NCI-H526 treated with DMSO at 0.1 percent for 48 hours (cell line): Measurements from ENCODE around the gene DNAJC1.
A peak's percentile ranks its signal among the peaks of the same experiment; 100 is the strongest.

Experiments used
- DNase-seq: peaks from one replicate; lab custom pipeline; 2025; lab: John Stamatoyannopoulos, UW

The DNAJC1 gene

DNA sequence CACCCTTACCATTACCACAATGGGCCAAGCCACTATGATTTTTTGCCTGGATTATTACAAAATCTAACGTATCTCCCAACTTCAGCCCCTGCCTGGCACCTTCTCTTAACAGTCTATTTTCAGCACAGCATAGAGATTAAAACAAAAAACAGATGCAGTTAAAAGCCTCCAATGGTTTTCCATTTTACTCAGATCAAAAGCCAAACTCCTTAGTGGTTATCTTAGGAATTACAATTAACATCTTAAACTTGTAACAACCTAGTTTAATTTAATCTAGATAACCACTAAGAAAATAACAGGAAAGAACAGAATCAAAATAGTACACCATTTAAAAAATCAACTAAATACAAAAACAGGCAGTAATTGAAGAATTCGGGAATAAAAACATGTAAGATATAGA lies 43.5 kb downstream of the DNAJC1 start:
- no peak for DNase-seq

DNA sequence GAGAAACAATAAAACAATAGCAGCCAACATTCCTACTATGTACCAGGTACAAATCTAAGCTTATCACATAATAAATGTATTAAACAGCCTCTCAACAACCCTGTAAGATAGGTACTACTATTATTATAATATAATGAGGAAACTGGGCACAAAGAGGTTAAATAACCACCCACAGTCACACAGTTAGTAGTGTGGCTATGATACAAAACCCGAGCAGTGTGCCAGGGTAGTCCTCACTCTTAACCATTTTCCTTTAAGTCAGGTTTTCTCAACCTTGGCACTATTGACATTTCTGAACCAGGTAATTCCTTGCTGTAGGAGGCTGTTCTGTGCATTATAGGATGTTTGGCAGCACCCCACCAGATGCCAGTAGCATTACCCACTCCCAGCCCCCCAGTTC lies 48.8 kb downstream of the DNAJC1 start:
- no peak for DNase-seq

DNA sequence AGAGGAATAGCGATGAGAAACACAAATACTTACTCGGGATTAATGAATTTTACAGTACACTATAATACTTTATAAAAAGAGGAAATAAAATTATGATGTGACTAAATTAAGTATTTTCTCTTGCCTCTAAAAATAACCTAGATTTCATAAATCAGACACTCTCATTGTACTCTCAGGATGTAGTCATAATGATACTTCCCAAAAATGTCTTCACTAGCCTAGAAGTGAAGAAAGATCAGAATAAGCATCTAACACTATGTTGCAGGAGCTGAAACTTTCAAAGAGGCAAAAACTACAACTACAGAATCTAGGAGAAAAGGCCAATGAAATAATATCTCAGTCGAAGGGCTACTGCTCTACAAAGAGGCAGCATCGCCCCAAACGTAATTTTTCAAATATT lies 49.4 kb downstream of the DNAJC1 start:
- DNase-seq = no peak

DNA sequence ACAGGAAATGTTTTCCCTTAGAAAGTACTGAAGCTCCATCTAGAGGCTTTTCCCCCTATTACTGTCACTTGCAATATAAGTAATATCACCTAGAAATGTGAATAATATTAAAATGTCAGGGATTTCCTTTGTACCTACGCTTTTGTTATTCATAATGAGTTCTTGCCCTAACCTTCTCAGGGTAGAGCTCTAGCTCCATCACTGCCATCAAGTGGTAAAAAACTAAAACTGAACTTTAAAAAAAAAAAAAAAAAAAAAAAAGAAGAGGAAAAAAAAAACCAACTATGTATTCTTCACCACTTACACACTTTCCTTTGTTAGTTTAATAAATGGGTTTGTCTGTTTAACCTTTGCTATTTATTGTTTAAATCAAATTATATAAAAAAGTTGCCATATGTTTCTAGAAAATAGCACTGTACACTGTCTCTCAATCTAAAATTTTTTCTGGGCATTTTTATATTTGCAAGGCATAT lies 49.9 kb downstream of the DNAJC1 start:
- DNase-seq = peak; percentile 38

DNA sequence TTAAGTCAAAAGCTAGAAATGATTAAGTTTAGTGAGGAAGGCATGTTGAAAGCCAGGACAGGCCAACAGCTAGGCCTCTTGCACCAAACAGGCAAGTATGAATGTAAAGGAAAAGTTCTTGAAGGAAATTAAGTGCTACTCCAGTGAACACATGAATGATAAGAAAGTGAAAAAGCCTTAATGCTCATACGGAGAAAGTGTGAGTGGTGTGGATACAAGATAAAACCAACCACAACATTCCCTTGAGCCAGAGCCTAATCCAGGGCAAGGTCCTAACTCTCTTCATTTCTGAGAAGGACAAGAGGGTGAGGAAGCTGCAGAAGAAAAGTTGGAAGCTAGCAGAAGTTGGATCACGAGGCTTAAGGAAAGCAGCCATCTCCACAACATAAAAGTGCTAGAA lies 53.0 kb downstream of the DNAJC1 start:
- no peak for DNase-seq

DNA sequence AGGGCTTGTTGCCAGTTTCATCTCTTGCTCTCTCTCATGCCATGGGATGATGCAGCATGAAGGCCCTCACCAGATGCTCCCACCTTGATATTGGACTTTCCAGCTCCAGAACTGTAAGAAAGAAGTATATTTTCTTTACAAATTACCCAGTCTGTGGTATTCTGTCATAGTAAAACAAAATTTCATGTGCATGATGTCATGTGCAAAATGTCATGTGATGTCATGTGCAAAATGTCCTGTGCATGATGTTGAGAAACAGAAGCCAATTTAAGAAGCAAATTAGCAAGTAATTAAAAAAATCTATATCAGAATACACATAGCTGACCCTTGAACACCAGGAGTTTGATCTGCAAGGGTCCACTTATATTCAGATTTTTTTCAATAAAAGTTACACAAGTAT lies 56.6 kb downstream of the DNAJC1 start:
- no peak for DNase-seq

DNA sequence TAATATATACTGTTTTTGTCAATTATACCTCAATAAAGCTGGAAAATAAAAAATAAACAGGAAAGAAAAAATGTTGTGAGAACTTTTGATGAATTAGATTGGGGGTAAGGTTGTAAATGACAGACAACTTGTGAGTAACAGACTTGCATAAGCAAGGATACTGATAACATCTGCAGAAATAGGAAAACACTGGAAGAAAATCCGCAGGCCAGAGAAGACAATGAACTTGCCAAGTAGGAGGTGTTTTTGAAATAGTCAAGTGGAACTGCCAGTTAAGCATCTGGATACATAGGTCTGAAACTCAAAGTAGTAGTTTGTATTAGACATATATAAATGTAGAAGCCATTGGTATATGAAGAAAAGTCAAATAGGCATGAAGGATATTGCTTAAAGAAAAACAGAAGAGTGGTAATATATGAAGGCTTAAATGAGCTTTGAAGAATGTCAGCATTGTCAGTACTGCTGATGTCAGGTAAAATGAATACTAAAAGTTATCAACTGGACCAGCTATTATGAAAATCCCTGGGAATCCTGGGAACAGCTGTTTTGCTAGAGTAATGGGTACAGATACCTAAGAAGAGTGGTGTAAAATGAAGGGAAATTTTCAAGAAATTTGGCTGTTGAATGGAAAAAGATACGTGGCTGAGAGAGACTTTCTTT lies 58.7 kb downstream of the DNAJC1 start:
- no peak for DNase-seq

DNA sequence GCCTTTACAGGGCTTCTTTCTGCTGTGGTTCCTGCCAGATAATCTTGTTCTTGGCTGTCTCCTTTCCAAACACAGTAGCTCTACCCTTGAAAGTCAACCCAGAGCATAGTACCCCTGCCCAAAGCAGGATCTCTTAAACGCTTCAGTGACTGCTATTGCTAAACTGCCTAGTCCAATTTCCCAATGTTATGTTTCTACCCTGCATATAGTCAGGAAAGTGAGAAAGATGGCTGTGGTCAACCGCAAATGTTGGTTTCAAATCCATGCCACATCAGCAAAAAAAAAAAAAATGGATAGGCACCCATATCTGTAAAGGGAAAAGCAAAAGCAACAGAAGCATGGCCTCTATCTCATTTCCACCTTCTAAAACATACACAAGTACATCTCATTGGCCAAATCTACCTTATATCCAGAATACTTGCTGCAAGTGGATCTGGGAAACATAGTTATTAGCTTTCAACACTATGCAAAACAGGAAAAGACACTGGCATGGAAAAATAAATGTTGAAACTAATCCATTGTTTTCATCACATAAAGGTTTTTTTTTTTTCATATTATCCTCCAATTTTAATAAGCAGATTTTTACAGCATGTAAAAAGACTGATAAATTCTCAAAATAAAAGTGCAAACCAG lies 59.8 kb downstream of the DNAJC1 start:
- DNase-seq = no peak

DNA sequence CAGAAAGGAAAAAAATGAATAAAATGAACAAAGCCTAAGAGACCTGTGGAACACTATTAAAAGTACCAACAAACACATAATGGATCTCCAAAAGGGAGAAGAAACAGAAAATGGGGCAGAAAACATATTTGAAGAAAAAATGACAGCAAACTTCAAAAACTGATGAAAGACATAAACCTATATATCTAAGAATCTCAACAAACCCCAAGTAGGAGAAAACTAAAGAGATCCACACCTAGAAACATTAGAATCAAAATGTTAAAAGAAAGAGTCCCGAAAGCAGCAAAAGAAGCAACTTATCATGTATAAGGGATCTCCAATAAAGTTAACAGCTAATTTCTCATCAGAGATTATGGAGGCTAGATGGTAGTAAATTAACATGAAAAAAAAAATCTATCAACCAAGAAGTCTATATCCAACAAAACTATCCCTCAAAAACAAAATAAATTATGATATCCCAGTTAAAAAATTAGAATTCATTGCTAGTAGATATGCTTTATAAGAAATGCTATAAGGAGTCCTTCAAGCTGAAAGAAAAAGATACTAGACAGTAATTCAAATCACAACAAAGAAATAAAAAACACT lies 68.0 kb downstream of the DNAJC1 start:
- no peak for DNase-seq

DNA sequence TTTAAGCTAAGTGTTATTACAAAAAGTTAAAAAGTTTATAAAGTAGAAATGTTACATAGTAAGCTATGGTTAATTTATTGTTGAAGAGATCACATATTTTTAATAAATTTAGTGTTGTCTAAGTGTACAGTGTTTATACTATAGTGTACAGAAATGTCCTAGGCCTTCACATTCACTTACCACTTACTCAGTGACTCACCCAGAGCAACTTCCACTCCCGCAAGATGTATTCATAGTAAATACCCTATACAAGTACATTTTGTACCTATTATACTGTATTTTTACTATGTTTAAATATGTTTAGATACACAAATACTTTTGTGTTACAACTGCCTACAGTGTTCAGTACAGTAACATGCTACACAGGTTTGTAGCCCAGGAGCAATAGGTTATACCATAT lies 69.2 kb downstream of the DNAJC1 start:
- DNase-seq = no peak

DNA sequence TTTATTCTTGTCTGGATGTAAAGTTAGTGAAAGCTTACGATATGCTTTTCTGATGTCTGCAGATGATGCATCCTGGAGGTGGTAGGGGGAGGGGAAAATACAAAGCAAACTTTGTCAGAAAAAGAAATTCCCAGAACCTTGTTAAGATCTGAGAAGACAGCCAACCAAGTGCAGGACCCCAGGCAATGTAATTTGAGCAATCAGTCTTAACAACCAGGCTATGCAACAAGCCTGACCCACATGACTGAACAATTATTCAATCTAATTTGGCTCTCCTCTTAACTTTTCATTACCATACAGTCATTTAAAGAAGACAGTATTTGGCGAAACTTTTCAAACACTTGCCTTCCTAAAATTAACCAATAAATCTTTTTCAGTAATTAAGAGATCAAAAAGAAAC lies 74.5 kb downstream of the DNAJC1 start:
- DNase-seq = no peak

DNA sequence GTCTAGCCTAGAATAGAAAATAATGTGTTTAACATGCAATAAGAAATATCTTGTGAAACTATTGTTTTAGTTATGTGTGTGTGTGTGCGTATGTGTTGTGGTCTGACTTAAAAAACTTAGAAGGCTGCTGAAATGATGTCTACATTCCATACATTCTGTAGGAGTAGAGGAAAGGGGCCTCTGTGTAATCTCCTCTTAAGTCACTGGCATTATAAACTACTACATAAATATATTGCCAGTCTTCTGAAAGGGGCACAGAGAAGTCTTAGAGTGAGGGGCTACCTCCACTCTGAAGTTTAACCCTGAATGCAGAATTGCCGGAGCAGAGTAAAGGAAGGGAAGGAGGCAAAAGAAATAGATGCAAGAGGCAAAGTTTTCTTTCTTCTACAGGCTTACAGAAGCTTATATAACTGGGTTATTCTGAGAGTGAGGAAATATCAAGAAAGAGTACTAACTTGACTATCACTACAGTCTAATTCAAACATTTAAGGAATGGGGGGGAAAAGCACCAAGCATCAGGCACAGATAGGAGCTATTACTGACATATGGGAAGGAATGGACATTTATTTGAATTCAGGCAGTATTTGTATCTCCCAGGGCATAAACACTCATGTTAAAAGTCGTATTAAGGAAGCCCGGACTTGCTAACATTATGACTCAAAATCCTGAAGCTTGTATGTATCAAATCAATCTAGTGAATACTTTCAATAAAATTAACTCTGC lies 75.7 kb downstream of the DNAJC1 start:
- DNase-seq = no peak

DNA sequence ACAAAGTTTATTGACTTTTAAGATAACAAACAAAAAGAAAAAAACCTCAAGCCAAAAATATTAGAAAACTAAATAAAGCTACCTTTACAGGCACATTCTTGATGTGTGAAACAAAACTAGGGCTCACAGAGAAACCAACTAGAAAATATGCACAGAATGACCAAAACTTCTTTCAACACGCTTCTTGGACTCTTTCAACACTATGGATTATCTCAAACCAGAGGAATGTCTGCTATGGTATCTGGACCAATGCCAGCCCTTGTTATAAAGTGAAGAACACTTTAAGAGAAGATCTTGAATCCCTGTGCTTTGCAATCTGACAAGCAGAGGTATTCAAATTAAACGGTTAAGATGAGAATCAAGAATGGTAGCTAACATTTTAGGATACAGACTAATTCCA lies 76.6 kb downstream of the DNAJC1 start:
- no peak for DNase-seq

DNA sequence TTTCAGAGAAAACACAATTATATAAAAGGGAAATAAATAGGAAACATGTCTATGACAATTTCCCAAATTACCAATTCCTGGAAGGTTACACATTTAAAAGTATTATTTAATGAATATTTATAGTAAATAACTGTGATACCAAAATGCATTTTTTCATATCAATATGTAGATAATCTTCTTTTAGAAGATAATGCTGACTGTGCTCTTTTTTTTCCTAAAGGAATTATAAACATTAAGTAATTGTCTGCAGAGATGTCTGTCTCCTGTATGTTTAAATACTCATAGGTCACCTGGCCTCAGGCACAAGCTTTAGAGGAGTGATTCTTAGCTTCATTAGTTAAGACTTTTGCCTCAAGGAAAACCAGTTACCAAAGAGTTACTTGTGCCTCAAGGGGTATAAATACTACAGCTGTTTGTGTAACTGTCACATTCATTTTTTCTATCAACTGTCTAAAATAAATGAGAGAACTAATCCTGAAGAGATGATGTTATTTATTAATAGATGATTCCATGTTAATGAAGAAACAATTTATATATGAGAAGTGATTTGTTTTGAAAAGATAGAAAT lies 77.1 kb downstream of the DNAJC1 start:
- no peak for DNase-seq

DNA sequence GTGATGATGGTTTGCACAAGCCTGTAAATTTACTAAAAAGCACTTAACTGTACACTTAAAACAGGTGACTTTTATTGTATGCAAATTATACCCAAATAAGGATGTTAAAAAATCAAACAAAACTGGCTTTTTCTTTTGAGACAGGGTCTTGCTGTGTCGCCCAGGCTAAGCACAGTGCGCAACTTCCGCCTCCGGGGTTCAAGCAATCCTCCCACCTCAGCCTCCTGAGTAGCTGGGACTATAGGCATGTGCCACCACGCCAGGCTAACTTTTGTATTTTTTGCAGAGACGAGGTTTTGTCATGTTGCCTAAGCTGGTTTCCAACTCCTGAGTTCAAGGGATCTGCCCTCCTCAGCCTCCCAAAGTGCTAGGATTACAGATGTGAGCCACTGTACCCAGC lies 77.7 kb downstream of the DNAJC1 start:
- no peak for DNase-seq

DNA sequence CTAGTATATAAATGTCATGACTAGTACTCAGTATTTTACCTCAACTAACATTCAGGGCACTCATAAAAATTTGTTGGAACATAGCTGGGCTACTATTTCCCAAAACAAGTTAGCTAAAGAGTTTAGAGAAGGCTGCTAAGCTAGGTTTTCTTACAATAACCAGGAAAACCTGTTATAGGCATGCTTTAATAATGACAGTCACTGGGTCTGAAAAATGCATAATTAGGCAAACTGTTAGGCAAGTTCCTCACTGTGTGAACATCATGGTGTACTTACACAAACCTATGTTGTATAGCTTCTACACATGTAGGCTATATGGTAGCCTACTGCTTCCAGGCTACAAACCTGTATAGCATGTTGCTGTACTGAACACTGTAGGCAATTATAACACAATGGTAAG lies 79.0 kb downstream of the DNAJC1 start:
- DNase-seq = no peak

DNA sequence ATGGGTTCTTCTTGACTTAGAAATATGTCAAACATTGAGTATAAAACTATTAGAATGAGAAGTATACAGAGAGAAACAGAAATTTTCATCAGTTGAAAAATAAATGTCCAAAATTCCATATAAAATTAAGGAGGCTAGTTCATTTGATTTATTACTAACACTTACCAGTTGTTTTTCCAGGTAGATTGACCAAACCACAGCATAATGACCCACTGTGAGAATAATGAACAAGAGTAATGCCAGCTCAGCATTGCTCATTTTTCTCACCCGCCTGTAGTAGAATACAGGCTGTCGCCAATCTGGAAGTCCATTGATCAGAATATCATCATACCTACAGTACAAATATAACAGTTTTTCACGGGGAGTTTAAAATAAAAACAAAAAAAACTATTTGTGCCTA lies 82.9 kb downstream of the DNAJC1 start:
- no peak for DNase-seq

DNA sequence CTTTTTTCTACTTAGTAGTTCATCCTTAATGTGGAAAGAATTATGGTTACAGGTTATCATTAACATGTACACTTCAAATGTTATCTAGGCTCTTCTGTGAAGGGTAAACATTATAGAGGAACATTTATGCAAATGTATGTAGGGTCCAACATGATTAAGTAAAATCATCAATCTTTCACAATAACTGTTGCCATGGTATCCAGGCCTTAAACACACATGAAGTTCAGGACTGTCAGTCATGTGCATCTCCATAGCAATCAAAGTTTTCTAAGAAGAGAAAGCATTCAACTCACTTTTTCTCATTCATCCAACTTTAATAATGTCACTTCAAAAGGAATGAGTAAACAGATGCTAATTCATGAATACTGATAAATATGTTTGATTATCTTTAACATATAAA lies 83.6 kb downstream of the DNAJC1 start:
- no peak for DNase-seq

DNA sequence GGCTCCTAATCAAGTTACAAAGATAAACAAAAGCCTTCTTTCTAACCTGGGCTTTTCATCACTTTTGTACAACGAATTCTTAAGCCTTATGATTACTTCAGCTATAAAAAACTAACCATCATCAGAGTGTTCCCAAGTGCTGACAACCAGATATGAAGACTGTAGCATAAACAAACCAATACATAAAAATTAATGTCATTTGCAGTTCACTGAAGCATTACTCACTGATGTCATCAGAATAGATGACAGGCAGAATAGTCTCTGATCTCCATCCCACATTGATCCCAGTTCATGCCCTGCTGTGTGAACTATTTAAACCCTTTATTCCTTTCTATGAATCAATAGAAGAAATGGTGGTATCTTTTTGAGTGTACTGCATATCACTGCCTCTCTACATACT lies 84.4 kb downstream of the DNAJC1 start:
- DNase-seq = no peak

DNA sequence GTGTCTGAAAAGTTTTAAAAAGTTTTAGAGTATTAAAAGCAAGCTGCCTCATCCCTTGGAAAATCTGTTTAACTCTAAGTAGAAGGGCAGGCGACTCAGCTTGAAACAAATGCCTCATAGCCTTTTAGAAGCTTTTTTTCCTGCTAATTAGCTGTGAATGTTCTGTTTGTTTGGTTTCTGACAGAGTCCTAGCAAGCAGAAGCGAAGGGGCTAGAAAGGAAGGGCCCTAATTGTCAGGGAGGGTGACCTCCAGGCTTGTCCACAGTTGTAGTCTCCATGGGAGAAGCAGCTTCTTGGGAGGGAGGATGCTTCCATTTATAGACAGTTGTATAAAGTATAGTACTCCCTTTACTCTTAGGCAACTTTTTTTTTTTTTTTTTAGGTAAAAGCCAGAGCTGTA lies 90.9 kb downstream of the DNAJC1 start:
- DNase-seq = no peak

DNA sequence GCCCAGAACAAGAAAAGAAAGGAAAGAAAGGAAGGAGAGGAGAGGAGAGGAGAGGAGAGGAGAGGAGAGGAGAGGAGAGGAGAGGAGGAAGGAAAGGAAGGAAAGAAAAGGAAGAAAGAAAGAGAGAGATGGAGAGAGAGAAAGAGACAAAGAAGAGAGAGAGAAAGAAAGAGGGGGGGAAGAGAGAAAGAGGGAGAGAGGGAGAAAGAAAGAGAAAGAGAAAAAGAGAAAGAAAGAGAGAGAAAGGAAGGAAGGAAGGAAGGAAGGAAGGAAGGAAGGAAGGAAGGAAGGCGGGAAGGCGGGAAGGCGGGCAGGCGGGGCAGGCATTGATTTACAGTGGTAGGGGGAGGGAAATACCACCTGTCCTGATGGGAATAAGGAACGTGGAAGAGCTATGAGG lies 92.7 kb downstream of the DNAJC1 start:
- DNase-seq = no peak

DNA sequence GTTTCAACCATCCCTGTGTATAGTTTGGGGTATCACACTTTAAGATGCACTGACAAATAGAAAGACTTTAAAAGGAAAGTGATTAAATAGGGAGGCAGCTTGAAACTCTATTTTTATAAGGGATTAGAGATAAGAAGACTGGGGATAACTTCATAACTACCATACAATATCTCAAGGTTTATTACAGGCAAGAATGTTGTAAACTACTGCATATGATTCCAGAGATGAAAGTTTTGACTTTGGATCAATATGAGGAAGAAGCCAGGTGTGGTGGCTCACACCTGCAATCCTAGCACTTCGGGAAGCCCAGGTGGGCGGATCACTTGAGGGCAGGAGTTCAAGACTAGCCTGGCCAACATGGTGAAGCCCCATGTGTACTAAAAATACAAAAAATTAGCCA lies 96.1 kb downstream of the DNAJC1 start:
- no peak for DNase-seq

DNA sequence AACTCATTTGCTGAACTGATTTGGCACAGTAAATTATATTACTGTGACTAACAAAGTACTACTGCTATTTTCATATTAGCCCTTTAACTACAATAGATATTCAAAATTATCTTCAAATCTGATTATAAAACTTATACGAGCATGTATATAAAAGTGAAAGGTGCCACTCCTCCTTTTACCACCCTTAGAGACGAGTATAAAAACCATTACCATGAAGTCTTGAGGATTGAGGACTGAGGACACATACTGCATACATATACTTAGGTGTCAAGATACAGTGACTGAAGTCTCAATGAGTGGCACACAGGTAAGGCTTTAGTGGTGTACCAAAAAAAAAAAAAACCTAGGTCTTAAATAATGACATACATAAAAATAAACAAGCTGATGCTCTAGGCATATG lies 98.6 kb downstream of the DNAJC1 start:
- DNase-seq = no peak
